A673 (cell line): ENCODE measurements around the gene OPTC. TPM values are rescaled to one million over a fixed set of nuclear protein-coding genes. Genes with fewer than 3 reads are reported as not detected.

Experiments used
- BruUV-seq: library from RNA; stranded (reverse); fragments of 400-500 nt; replicated peaks from 2 replicates; lab custom pipeline; 2021; lab: Mats Ljungman, UMichigan
- CTCF ChIA-PET: fragments of 300-600 bp; sonication (Branson Sonifier 250); formaldehyde crosslinking; loops from one replicate; lab custom pipeline; 2022; ENCODE audit warnings: antibody characterized with exemption; lab: Charles Lee
- POLR2A ChIA-PET: fragments of 300-600 bp; sonication (Branson Sonifier 250); formaldehyde crosslinking; loops from one replicate; lab custom pipeline; 2022; ENCODE audit warnings: antibody characterized with exemption; ENCODE audit not compliant: low non-redundant PET; lab: Charles Lee
- DNase-seq: peaks from one replicate; pipeline ENCODE4 v3.0.0-alpha.2; 2015; ENCODE audit warnings: low spot score
- H3K27ac ChIP-seq: fragments of 200-600 bp; sonication (generic); 2 replicates; pipeline ENCODE4 v1.5.1; 2016; ENCODE audit warnings: mixed run types, low read depth, mild to moderate bottlenecking, mixed read lengths, antibody characterized with exemption, low read length; ENCODE audit not compliant: poor library complexity, severe bottlenecking
- H3K27me3 ChIP-seq: fragments of 200-600 bp; sonication (generic); replicated peaks from 2 replicates; pipeline ENCODE4 v1.6.1; 2017; ENCODE audit warnings: mixed run types, low read depth, mild to moderate bottlenecking, mixed read lengths, antibody characterized with exemption, low read length; ENCODE audit not compliant: insufficient read depth, poor library complexity
- H3K36me3 ChIP-seq: fragments of 200-600 bp; sonication (generic); 2 replicates; pipeline ENCODE4 v1.6.1; 2016; ENCODE audit warnings: mixed run types, mild to moderate bottlenecking, mixed read lengths, antibody characterized with exemption, low read length; ENCODE audit not compliant: insufficient read depth, poor library complexity, severe bottlenecking
- H3K4me1 ChIP-seq: fragments of 200-600 bp; sonication (generic); 2 replicates; pipeline ENCODE4 v1.6.1; 2017; ENCODE audit warnings: mixed run types, mild to moderate bottlenecking, mixed read lengths, antibody characterized with exemption, low read length; ENCODE audit not compliant: insufficient read depth, poor library complexity, severe bottlenecking
- H3K4me3 ChIP-seq: fragments of 200-600 bp; sonication (generic); 2 replicates; pipeline ENCODE4 v1.5.1; 2016; ENCODE audit warnings: low read depth, mixed run types, mild to moderate bottlenecking, mixed read lengths, low read length; ENCODE audit not compliant: poor library complexity, severe bottlenecking
- H3K9me3 ChIP-seq: fragments of 200-600 bp; sonication (generic); 2 replicates; pipeline ENCODE4 v1.6.1; 2016; ENCODE audit warnings: mixed run types, low read depth, mild to moderate bottlenecking, mixed read lengths, antibody characterized with exemption, low read length; ENCODE audit not compliant: poor library complexity, severe bottlenecking
- EZH2 ChIP-seq: fragments of 200-600 bp; sonication (generic); IDR thresholded peaks from 2 replicates; pipeline ENCODE4 v1.6.1; 2017; ENCODE audit warnings: borderline replicate concordance, low read depth, mild to moderate bottlenecking, mixed read lengths, antibody characterized with exemption, low read length; ENCODE audit not compliant: poor library complexity, severe bottlenecking
- intact Hi-C: fragments of 100-400 bp; cut with micrococcal nuclease; formaldehyde crosslinking; loops from one replicate; pipeline ENCODE4 v1.10.0; 2022; ENCODE audit not compliant: unreplicated experiment
- total RNA-seq: library from RNA; stranded (reverse); gene quantifications from 2 replicates; pipeline ENCODE4 v1.2.3, GENCODE V29; 2021
- TF ChIP-seq, protein P1 (sequence below): fragments of 300-800, 200-600 bp; sonication (generic); conservative IDR thresholded peaks from 2 replicates; pipeline ENCODE4 v1.5.1; 2017; ENCODE audit warnings: low read depth, mild to moderate bottlenecking, antibody characterized with exemption, low read length, moderate library complexity, mixed read lengths

Gene OPTC
- total RNA-seq, 1 experiment from 2014 or later = not detected

DNA sequence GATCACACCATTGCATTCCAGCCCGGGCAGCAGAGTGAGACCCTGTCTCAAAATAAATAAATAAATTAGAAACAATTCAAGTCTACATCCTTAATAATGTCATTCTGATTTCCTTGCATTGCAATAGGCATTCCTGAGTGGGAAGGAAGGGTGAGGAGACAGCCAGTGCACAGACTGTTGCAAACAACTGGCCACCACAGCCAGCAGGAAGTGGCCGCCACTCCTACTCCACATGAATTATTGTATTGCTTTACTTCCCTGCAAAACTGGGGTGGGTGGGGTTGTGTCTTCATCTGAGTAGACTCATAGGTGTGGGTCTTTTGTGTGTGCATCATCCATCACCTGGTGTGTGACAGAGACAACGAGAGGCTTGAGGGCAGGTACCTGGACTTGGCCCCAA is 60.1 kb downstream of the OPTC start:
- intact Hi-C loops = no loop called here
- peaks cover 16% of the 10 kb centered on the region for H3K4me1 ChIP-seq
- no peaks in the 10 kb centered on the region for H3K9me3 ChIP-seq
- H3K36me3 ChIP-seq = no peaks in the 10 kb centered on the region
- no peak for DNase-seq
- no TSS peak for BruUV-seq
- no peaks in the 10 kb centered on the region for H3K27me3 ChIP-seq
- TF ChIP-seq, protein P1, sequence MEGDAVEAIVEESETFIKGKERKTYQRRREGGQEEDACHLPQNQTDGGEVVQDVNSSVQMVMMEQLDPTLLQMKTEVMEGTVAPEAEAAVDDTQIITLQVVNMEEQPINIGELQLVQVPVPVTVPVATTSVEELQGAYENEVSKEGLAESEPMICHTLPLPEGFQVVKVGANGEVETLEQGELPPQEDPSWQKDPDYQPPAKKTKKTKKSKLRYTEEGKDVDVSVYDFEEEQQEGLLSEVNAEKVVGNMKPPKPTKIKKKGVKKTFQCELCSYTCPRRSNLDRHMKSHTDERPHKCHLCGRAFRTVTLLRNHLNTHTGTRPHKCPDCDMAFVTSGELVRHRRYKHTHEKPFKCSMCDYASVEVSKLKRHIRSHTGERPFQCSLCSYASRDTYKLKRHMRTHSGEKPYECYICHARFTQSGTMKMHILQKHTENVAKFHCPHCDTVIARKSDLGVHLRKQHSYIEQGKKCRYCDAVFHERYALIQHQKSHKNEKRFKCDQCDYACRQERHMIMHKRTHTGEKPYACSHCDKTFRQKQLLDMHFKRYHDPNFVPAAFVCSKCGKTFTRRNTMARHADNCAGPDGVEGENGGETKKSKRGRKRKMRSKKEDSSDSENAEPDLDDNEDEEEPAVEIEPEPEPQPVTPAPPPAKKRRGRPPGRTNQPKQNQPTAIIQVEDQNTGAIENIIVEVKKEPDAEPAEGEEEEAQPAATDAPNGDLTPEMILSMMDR = no peak
- no peak for TF ChIP-seq EZH2
- no peak overlapping the region for H3K27ac ChIP-seq
- CTCF ChIA-PET = no interaction called here
- no peak overlapping the region for H3K4me3 ChIP-seq
- POLR2A ChIA-PET = no interaction called here

GRCh38 chr1:203555076-203555475 is 61.1 kb downstream of the OPTC start:
- intact Hi-C loops = no loop called here
- no TSS peak for BruUV-seq
- no peak for TF ChIP-seq EZH2
- TF ChIP-seq, protein P1 = no peak
- no peak for DNase-seq
- CTCF ChIA-PET = no interaction called here
- no peaks in the 10 kb centered on the region for H3K27me3 ChIP-seq
- no peak overlapping the region for H3K27ac ChIP-seq
- H3K4me1 ChIP-seq = peaks cover 13% of the 10 kb centered on the region
- no peaks in the 10 kb centered on the region for H3K9me3 ChIP-seq
- H3K4me3 ChIP-seq = no peak overlapping the region
- H3K36me3 ChIP-seq = no peaks in the 10 kb centered on the region
- POLR2A ChIA-PET = no interaction called here

DNA sequence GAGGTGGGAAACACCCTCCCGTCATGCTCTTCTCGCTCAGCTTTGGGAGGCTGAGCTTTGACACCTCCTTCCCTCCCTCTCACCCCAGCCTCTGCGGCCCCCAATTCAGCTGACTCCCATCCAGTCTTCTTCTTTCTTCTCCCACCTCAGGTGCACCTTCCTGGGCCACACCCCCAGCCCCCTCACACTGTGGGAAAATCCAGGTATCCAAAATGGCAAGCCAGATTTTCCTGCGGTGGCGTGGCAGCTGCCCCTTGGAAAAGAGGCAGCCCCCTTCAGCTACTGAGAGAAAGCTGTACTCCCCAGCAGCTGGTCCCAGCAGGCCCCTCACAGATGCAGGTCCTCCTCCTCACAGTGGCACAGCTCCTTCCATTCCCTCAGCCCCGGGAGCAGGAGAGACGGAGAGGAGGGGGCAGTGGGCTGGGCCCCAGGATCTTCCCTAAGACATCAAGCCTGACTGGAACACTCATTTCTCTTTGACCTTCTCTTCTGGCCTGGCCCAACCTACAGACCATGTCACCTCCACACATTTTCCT is 61.6 kb downstream of the OPTC start:
- Histone ChIP-seq H3K4me1 (peaks cover 13% of the 10 kb centered on the region), H3K36me3 (no peaks in the 10 kb centered on the region), H3K9me3 (no peaks in the 10 kb centered on the region), H3K4me3 (no peak overlapping the region), H3K27ac (no peak overlapping the region), H3K27me3 (no peaks in the 10 kb centered on the region)
- POLR2A ChIA-PET = no interaction called here
- BruUV-seq = no TSS peak
- CTCF ChIA-PET = no interaction called here
- DNase-seq = no peak
- intact Hi-C loops = no loop called here
- TF ChIP-seq, protein P1 = no peak
- TF ChIP-seq EZH2 = no peak
